Measurements from ENCODE around the gene C11orf86. TPM values are rescaled to one million over a fixed set of nuclear protein-coding genes. Genes with fewer than 3 reads are reported as not detected.

C11orf86 gene
- total and polyA plus RNA-seq, 2 of the 8 experiments (the other 6 are each of a cell fraction or from before 2014, with no cell fraction given): 0.91 to 0.97 TPM

DNA sequence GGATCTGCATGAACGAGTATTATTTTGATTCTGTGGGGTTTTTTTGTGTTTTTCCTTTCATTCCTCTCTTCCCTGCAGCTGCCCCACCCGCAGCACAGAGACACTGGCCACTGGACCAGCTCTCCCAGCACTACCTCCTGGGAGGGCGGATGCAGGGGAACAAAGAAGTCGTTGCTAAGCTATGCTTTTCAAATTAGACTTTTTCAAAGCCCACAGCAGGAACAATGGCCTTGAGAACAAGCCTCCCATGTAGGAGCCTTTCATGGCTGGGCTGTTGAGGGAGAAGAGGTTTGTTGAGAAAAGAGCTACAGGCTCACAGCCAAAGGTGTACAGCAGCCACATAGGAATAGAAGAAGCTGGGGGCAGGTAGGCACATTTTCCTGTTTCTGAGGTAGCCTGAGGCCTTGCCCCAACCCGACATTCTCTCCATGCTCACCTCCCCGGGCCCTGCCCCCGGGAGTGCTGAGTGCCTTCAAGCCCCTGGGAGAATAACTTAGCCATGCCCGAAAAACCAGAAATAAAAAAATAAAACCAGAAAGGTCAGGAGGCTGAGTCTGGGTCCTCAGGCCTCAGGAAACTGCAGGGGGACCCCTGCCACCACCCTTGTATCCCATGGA lies 27.3 kb downstream of the C11orf86 start (continued):
- TF ChIP-seq CEBPB (IDR thresholded peaks at IDR 0.05; ENCODE audit: low read depth, low read length) (no peak), ASH2L (IDR thresholded peaks at IDR 0.05; ENCODE audit: low read length) (peak; percentile 45), RFX5 (IDR thresholded peaks at IDR 0.05; ENCODE audit: borderline replicate concordance, low read depth, low read length) (no peak), RBBP5 (IDR thresholded peaks at IDR 0.05; ENCODE audit: borderline replicate concordance, low read depth, low read length) (no peak), CREB1 (IDR thresholded peaks at IDR 0.05) (no peak), GTF2F1 (IDR thresholded peaks at IDR 0.05; ENCODE audit: borderline replicate concordance, low read depth, low read length) (no peak), SUZ12 (IDR thresholded peaks at IDR 0.05; ENCODE audit: low read length) (no peak), TAF1 (IDR thresholded peaks at IDR 0.05; ENCODE audit: low read depth, low read length) (no peak), TCF12 (IDR thresholded peaks at IDR 0.05; ENCODE audit: low read depth, low read length) (no peak), ZNF274 (IDR thresholded peaks at IDR 0.05; ENCODE audit: borderline replicate concordance, extremely low read depth, low read length) (no peak), NRF1 (IDR thresholded peaks at IDR 0.05; ENCODE audit: low read depth, low read length) (no peak), PHF8 (conservative IDR thresholded peaks at IDR 0.05; ENCODE audit: low read depth, low read length) (no peak)
- TF ChIP-seq, protein P1, sequence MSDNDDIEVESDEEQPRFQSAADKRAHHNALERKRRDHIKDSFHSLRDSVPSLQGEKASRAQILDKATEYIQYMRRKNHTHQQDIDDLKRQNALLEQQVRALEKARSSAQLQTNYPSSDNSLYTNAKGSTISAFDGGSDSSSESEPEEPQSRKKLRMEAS (IDR thresholded peaks at IDR 0.05): no peak
